Measurements from ENCODE around the gene FAM234B. TPM values are rescaled to one million over a fixed set of nuclear protein-coding genes. Genes with fewer than 3 reads are reported as not detected.

The FAM234B gene
- total and polyA plus RNA-seq, 2 experiments from 2014 or later = 9.5 to 21.1 TPM

DNA sequence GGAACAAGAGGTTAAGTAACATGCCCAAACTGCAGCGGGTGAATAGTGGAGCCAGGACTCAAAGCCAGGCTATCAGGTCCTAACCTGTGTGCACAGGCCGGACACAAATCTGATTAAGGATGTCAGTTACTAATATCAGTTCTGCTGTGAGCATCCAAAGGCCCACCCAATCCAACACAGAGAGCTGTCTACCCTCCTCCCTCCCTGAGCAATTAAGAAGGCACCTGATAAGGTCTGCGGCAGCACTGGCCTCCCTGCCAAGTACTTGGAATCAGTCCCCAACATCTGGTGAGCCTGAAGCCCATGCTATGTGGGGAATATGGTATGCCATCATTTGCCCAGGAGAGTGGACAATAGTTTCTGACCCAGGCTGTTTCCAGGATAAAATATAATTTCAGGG, 48.0 kb upstream of the FAM234B start:
- Histone ChIP-seq H3K27me3 (ENCODE audit: insufficient read depth) (no peaks in the 10 kb centered on the region; the same call in 1 of the 2 replicates), H3K9me2 (ENCODE audit: insufficient read depth) (no peaks in the 10 kb centered on the region), H4K20me1 (replicated peaks; ENCODE audit: insufficient read depth) (peaks cover 3% of the 10 kb centered on the region), H3K36me3 (ENCODE audit: insufficient read depth) (no peaks in the 10 kb centered on the region), H3F3A (replicated peaks; ENCODE audit: low read depth) (0 out of 2 replicates have a peak, but pooled peaks cover 3% of the 10 kb centered on the region), H3K4me1 (ENCODE audit: insufficient read depth) (peaks cover 28% of the 10 kb centered on the region), H3K27ac (ENCODE audit: low read depth) (no peak overlapping the region), H2AFZ (no peak overlapping the region), H3K79me2 (replicated peaks; ENCODE audit: insufficient read depth) (peaks cover 23% of the 10 kb centered on the region), H3K4me3 (no peak overlapping the region), H3K4me2 (no peak overlapping the region)
- no peak for DNase-seq (ENCODE audit: low spot score)
- no peak for TF ChIP-seq POLR2AphosphoS5 (IDR thresholded peaks at IDR 0.05; ENCODE audit: low read depth)
- TF ChIP-seq CREB1 (CRISPR knock-in tag; IDR thresholded peaks at IDR 0.05; ENCODE audit: low read depth) = no peak
- no peak for TF ChIP-seq EZH2phosphoT487 (IDR thresholded peaks at IDR 0.05; ENCODE audit: unreplicated experiment)
- TF ChIP-seq ZNF331 (CRISPR knock-in tag; IDR thresholded peaks at IDR 0.05; ENCODE audit: low read depth) = no peak
- TF ChIP-seq REST (IDR thresholded peaks at IDR 0.05; ENCODE audit: unreplicated experiment) = no peak
- no peak for TF ChIP-seq STAT1 (IDR thresholded peaks at IDR 0.05; ENCODE audit: unreplicated experiment)
- TF ChIP-seq ZNF114 (CRISPR knock-in tag; IDR thresholded peaks at IDR 0.05) = no peak
- TF ChIP-seq, protein P1, sequence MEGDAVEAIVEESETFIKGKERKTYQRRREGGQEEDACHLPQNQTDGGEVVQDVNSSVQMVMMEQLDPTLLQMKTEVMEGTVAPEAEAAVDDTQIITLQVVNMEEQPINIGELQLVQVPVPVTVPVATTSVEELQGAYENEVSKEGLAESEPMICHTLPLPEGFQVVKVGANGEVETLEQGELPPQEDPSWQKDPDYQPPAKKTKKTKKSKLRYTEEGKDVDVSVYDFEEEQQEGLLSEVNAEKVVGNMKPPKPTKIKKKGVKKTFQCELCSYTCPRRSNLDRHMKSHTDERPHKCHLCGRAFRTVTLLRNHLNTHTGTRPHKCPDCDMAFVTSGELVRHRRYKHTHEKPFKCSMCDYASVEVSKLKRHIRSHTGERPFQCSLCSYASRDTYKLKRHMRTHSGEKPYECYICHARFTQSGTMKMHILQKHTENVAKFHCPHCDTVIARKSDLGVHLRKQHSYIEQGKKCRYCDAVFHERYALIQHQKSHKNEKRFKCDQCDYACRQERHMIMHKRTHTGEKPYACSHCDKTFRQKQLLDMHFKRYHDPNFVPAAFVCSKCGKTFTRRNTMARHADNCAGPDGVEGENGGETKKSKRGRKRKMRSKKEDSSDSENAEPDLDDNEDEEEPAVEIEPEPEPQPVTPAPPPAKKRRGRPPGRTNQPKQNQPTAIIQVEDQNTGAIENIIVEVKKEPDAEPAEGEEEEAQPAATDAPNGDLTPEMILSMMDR (conservative IDR thresholded peaks at IDR 0.05; ENCODE audit: low read depth in 2 of 2) = no peak
- TF ChIP-seq JUNB (IDR thresholded peaks at IDR 0.05; ENCODE audit: unreplicated experiment) = no peak
- TF ChIP-seq EZH2 (IDR thresholded peaks at IDR 0.05; ENCODE audit: low read depth, unreplicated experiment) = no peak
- TF ChIP-seq, protein P2, sequence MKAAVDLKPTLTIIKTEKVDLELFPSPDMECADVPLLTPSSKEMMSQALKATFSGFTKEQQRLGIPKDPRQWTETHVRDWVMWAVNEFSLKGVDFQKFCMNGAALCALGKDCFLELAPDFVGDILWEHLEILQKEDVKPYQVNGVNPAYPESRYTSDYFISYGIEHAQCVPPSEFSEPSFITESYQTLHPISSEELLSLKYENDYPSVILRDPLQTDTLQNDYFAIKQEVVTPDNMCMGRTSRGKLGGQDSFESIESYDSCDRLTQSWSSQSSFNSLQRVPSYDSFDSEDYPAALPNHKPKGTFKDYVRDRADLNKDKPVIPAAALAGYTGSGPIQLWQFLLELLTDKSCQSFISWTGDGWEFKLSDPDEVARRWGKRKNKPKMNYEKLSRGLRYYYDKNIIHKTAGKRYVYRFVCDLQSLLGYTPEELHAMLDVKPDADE (IDR thresholded peaks at IDR 0.05) = no peak
- TF ChIP-seq NANOG (IDR thresholded peaks at IDR 0.05; ENCODE audit: borderline replicate concordance) = no peak
- no peak for TF ChIP-seq ZNF462 (CRISPR knock-in tag; IDR thresholded peaks at IDR 0.05)
- no peak for ATAC-seq
- no peaks in the 10 kb centered on the region for H3K9me3 Mint-ChIP-seq
- peaks cover 42% of the 10 kb centered on the region for H3K4me1 Mint-ChIP-seq
- no peak overlapping the region for H3K27ac Mint-ChIP-seq
- peaks cover 8% of the 10 kb centered on the region; the same call in 2 of the 3 replicates for H3K36me3 Mint-ChIP-seq (ENCODE audit: low read depth)
- peaks cover 11% of the 10 kb centered on the region for H3K27me3 Mint-ChIP-seq (ENCODE audit: insufficient read depth, low read depth, poor library complexity)
- H3K4me3 Mint-ChIP-seq = no peak overlapping the region

Measured in GM23338 (cell line).